ENCODE results near the gene HOXA5. TPM values are rescaled to one million over a fixed set of nuclear protein-coding genes. Genes with fewer than 3 reads are reported as not detected.

Gene HOXA5
- total RNA-seq, 1 donor: 5.8 TPM

DNA sequence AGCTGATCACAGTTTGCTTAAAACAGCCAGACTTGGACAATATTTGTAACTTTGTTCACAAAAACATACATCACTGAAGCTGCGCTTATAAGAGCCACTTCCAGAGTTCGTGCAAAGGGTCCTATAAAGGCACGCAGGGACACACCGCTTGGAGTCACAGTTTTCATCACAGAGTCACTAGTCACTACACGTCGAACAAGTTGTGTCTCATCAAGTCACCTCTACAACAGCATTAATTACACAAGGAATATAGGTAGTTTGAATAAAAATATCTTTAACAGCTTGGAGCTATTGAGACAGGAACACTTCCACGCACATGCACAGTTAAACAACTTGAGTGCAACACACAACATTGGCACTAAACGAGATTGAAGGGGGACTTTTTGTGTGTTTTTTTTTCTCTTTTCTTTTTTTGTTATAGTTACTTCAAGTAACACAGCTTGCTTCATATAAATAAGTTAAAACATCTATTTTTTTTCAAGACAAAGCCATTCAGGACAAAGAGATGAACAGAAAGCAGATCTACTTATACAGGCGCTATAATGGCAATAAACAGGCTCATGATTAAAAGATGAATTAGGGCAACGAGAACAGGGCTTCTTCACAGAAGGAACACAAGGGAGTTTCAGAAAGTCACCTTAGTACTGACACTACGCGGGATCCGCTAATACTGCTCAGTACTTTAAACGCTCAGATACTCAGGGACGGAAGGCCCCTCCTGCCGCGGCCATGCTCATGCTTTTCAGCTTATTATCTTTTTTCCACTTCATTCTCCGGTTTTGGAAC, 2.2 kb downstream of the HOXA5 start:
- Histone ChIP-seq H3K27ac (ENCODE audit: low read depth, low read length) (no peak overlapping the region), H3K9me3 (ENCODE audit: low read depth, low read length) (no peaks in the 10 kb centered on the region), H3K36me3 (ENCODE audit: insufficient read depth, low read length) (peaks cover 53% of the 10 kb centered on the region), H2AFZ (ENCODE audit: low read length) (no peak overlapping the region), H4K20me1 (ENCODE audit: insufficient read depth, low read length) (peaks cover 4% of the 10 kb centered on the region), H3K79me2 (ENCODE audit: insufficient read depth, low read length) (peaks cover 77% of the 10 kb centered on the region), H3K4me1 (ENCODE audit: insufficient read depth, low read length) (peaks cover 19% of the 10 kb centered on the region), H3K27me3 (ENCODE audit: insufficient read depth, low read length) (no peaks in the 10 kb centered on the region), H3K4me3 (ENCODE audit: insufficient read depth, low read length) (peak overlapping the region; percentile 63), H3K4me2 (ENCODE audit: insufficient read depth, low read length) (no peak overlapping the region)
- TF ChIP-seq, protein P1, sequence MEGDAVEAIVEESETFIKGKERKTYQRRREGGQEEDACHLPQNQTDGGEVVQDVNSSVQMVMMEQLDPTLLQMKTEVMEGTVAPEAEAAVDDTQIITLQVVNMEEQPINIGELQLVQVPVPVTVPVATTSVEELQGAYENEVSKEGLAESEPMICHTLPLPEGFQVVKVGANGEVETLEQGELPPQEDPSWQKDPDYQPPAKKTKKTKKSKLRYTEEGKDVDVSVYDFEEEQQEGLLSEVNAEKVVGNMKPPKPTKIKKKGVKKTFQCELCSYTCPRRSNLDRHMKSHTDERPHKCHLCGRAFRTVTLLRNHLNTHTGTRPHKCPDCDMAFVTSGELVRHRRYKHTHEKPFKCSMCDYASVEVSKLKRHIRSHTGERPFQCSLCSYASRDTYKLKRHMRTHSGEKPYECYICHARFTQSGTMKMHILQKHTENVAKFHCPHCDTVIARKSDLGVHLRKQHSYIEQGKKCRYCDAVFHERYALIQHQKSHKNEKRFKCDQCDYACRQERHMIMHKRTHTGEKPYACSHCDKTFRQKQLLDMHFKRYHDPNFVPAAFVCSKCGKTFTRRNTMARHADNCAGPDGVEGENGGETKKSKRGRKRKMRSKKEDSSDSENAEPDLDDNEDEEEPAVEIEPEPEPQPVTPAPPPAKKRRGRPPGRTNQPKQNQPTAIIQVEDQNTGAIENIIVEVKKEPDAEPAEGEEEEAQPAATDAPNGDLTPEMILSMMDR (IDR thresholded peaks at IDR 0.05; ENCODE audit: extremely low read depth, low read depth, low read length): no peak
- peak; percentile 76 for DNase-seq (ENCODE audit: insufficient read length, low spot score, missing footprints)

DNA sequence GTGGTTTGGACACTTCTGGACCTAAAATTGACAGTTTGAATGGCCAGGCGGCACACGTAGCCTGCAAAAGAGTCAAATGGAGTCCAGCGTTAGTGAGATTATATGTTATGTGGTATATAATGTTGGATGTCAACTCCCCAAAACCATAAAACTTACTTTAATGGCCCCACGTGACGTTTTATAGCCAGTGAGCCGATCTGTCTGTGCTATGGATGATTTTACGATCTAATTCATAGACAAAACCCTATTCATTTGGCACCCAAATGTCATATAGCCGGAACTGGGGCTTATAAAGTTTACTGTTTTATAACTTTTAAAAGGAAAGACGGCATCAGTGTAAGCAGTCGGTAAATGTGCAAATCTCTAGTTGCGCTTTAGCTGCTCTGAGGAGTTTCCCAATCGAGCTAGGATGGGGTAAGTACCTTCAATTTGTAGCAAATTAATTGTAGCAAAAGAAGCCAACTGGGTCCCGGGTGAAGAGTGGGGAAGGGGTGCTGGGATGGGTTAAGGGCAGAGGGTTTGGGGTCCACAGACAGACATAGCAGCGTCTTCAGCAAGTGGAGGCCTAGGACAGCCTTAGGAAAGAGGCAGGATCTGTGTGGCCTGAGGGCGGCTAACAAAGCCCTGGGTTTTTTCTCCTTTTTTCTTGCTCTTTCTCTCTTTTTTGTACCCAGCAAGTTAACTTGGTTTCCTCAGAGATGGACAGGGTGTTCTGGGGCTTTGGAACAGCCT, 3.2 kb downstream of the HOXA5 start:
- peak; percentile 62 for DNase-seq (ENCODE audit: insufficient read length, low spot score, missing footprints)
- TF ChIP-seq, protein P1 (IDR thresholded peaks at IDR 0.05; ENCODE audit: extremely low read depth, low read depth, low read length): no peak
- H3K27ac ChIP-seq (ENCODE audit: low read depth, low read length): no peak overlapping the region
- peaks cover 8% of the 10 kb centered on the region for H4K20me1 ChIP-seq (ENCODE audit: insufficient read depth, low read length)
- no peak overlapping the region for H3K4me3 ChIP-seq (ENCODE audit: insufficient read depth, low read length)
- no peak overlapping the region for H2AFZ ChIP-seq (ENCODE audit: low read length)
- H3K27me3 ChIP-seq (ENCODE audit: insufficient read depth, low read length): no peaks in the 10 kb centered on the region
- H3K79me2 ChIP-seq (ENCODE audit: insufficient read depth, low read length): peaks cover 75% of the 10 kb centered on the region
- peaks cover 45% of the 10 kb centered on the region for H3K36me3 ChIP-seq (ENCODE audit: insufficient read depth, low read length)
- no peaks in the 10 kb centered on the region for H3K9me3 ChIP-seq (ENCODE audit: low read depth, low read length)
- H3K4me1 ChIP-seq (ENCODE audit: insufficient read depth, low read length): peaks cover 30% of the 10 kb centered on the region
- H3K4me2 ChIP-seq (ENCODE audit: insufficient read depth, low read length): no peak overlapping the region

DNA sequence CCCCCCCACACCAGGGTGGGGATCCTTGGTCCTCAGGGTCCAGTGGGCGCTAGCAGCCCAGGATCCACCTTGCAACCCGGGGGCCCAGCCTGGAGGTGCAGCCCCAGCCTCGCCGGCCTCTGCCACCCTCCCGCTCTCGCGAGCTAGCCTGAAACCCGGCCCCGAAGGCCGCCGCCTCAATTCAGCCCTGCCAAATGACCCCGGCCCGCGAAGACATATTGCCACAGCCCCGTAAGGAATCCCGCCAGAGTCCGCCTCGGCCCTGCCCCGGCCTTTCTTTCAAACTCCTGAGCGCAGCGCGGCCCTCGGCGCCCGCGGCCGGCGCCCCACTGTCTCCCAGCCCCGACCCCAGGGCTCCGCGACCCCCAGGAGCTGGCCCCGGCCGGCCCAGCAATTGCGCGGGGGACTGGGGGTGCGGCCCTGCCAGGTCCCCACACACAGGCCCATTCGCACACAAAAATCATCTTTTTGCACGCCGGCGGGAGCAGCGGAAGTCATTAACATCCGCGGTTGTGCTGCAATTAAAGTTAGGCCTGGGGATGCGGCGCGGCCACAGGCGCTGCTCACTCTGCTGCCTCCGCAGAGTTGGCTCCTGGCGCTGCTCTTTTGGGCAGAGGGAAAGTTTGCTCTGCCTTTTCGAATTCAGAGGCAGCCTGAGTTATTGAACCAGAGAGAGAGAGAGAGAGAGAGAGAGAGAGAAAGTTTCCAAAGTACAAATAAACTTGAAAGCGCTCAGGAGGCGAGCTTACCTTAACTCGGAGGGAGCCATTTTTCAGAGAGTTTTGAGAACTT, 4.0 kb downstream of the HOXA5 start:
- Histone ChIP-seq H3K27ac (ENCODE audit: low read depth, low read length) (peak overlapping the region; percentile 32), H3K79me2 (ENCODE audit: insufficient read depth, low read length) (peaks cover 70% of the 10 kb centered on the region), H3K36me3 (ENCODE audit: insufficient read depth, low read length) (peaks cover 37% of the 10 kb centered on the region), H3K4me2 (ENCODE audit: insufficient read depth, low read length) (no peak overlapping the region), H3K9me3 (ENCODE audit: low read depth, low read length) (no peaks in the 10 kb centered on the region), H4K20me1 (ENCODE audit: insufficient read depth, low read length) (peaks cover 10% of the 10 kb centered on the region), H3K4me3 (ENCODE audit: insufficient read depth, low read length) (no peak overlapping the region), H3K4me1 (ENCODE audit: insufficient read depth, low read length) (peaks cover 37% of the 10 kb centered on the region), H3K27me3 (ENCODE audit: insufficient read depth, low read length) (no peaks in the 10 kb centered on the region), H2AFZ (ENCODE audit: low read length) (no peak overlapping the region)
- TF ChIP-seq, protein P1 (IDR thresholded peaks at IDR 0.05; ENCODE audit: extremely low read depth, low read depth, low read length): no peak
- peak; percentile 83 for DNase-seq (ENCODE audit: insufficient read length, low spot score, missing footprints)

All from osteoblast (primary cell).